ENCODE results near the gene GGT5. TPM values are rescaled to one million over a fixed set of nuclear protein-coding genes. Genes with fewer than 3 reads are reported as not detected.
"Not testable (repeated sequence)": the region's sequence is repeated elsewhere in the genome, so short reads cannot be mapped to it uniquely, and the experiment has no call there.

GGT5 gene
- total RNA-seq, 1 donor from 2014 or later: 2.9 TPM

- Mint-ChIP-seq H3K27me3 (ENCODE audit: low read depth) (no peaks in the 10 kb centered on the region), H3K4me1 (peaks cover 3% of the 10 kb centered on the region), H3K36me3 (no peaks in the 10 kb centered on the region), H3K9me3 (no peaks in the 10 kb centered on the region), H3K4me3 (no peak overlapping the region), H3K27ac (no peak overlapping the region)
- peak in 1 of 2 experiments; percentile 12 for DNase-seq (ENCODE audit: low spot score in 2 of 2, unreplicated experiment in 2 of 2)
- no peak for TF ChIP-seq CTCF (IDR thresholded peaks at IDR 0.05; ENCODE audit: unreplicated experiment)
Observed at GRCh38 chr22:24184057-24184798, 60.7 kb downstream of the GGT5 start.

GRCh38 chr22:24183321-24184031 lies 61.4 kb downstream of the GGT5 start:
- H3K27ac Mint-ChIP-seq: no peak overlapping the region
- no peaks in the 10 kb centered on the region for H3K27me3 Mint-ChIP-seq (ENCODE audit: low read depth)
- H3K4me3 Mint-ChIP-seq: no peak overlapping the region
- no peak for DNase-seq (ENCODE audit: low spot score in 2 of 2, unreplicated experiment in 2 of 2)
- no peaks in the 10 kb centered on the region for H3K36me3 Mint-ChIP-seq
- no peaks in the 10 kb centered on the region for H3K9me3 Mint-ChIP-seq
- no peak for TF ChIP-seq CTCF (IDR thresholded peaks at IDR 0.05; ENCODE audit: unreplicated experiment)
- peaks cover 3% of the 10 kb centered on the region for H3K4me1 Mint-ChIP-seq

GRCh38 chr22:24182900-24183246 lies 62.0 kb downstream of the GGT5 start:
- H3K27ac Mint-ChIP-seq; H3K36me3 Mint-ChIP-seq; H3K4me1 Mint-ChIP-seq; H3K9me3 Mint-ChIP-seq; H3K4me3 Mint-ChIP-seq; H3K27me3 Mint-ChIP-seq (ENCODE audit: low read depth); DNase-seq (ENCODE audit: low spot score in 2 of 2, unreplicated experiment in 2 of 2): not testable (repeated sequence)

- H3K27me3 Mint-ChIP-seq (ENCODE audit: low read depth): no peaks in the 10 kb centered on the region
- no peaks in the 10 kb centered on the region for H3K9me3 Mint-ChIP-seq
- H3K27ac Mint-ChIP-seq: no peak overlapping the region
- no peak for DNase-seq (ENCODE audit: low spot score in 2 of 2, unreplicated experiment in 2 of 2)
- no peak for TF ChIP-seq CTCF (IDR thresholded peaks at IDR 0.05; ENCODE audit: unreplicated experiment)
- H3K4me3 Mint-ChIP-seq: no peak overlapping the region
- no peaks in the 10 kb centered on the region for H3K36me3 Mint-ChIP-seq
- peaks cover 3% of the 10 kb centered on the region for H3K4me1 Mint-ChIP-seq
Observed at GRCh38 chr22:24181996-24182899, 62.6 kb downstream of the GGT5 start.

GRCh38 chr22:24181088-24181995 lies 63.5 kb downstream of the GGT5 start, which contains the start of gene SUSD2:
Gene SUSD2 (plus strand): TSS chr22:24181487. CDS start chr22:24181520, 33 bp downstream.
- no peaks in the 10 kb centered on the region for H3K9me3 Mint-ChIP-seq
- no peaks in the 10 kb centered on the region for H3K27me3 Mint-ChIP-seq (ENCODE audit: low read depth)
- H3K36me3 Mint-ChIP-seq: no peaks in the 10 kb centered on the region
- no peak for DNase-seq (ENCODE audit: low spot score in 2 of 2, unreplicated experiment in 2 of 2)
- H3K4me3 Mint-ChIP-seq: no peak within 1 kb of the TSS
- peaks cover 3% of the 10 kb centered on the region for H3K4me1 Mint-ChIP-seq
- no peak for TF ChIP-seq CTCF (IDR thresholded peaks at IDR 0.05; ENCODE audit: unreplicated experiment)
- no peak within 1 kb of the TSS for H3K27ac Mint-ChIP-seq
